Testis (tissue), 2 donors: ENCODE results near the gene STRN.

Source experiments
- CTCF ChIP-seq, 3 experiments: fragments of 450-650 bp in 2 of 3; fragments of 200-600 bp in 1 of 3; sonication (generic) in 1 of 3; IDR thresholded peaks; one replicate each; pipeline ENCODE4 v1.5.1; 2016 to 2019; ENCODE audit warnings: antibody characterized with exemption in 3 of 3, mild to moderate bottlenecking in 2 of 3, moderate library complexity in 1 of 3
- POLR2A ChIP-seq: fragments of 450-650 bp; IDR thresholded peaks from one replicate; pipeline ENCODE4 v1.6.1; 2017; ENCODE audit warnings: antibody characterized with exemption, mild to moderate bottlenecking, moderate library complexity

- TF ChIP-seq POLR2A (no peak), CTCF (IDR thresholded peaks at IDR 0.05) (no peak)
These were observed 142.1 kb downstream of the STRN start for GRCh38 chr2:36824273-36824672.
